HG03064 (cell line): ENCODE measurements around the gene PAX5.

Source experiments
- ATAC-seq: cut with Tn5 transposase; IDR thresholded peaks from one replicate; pipeline ENCODE4 v1.9.1; 2021; ENCODE audit warnings: low read depth; ENCODE audit not compliant: unreplicated experiment

PAX5 gene

DNA sequence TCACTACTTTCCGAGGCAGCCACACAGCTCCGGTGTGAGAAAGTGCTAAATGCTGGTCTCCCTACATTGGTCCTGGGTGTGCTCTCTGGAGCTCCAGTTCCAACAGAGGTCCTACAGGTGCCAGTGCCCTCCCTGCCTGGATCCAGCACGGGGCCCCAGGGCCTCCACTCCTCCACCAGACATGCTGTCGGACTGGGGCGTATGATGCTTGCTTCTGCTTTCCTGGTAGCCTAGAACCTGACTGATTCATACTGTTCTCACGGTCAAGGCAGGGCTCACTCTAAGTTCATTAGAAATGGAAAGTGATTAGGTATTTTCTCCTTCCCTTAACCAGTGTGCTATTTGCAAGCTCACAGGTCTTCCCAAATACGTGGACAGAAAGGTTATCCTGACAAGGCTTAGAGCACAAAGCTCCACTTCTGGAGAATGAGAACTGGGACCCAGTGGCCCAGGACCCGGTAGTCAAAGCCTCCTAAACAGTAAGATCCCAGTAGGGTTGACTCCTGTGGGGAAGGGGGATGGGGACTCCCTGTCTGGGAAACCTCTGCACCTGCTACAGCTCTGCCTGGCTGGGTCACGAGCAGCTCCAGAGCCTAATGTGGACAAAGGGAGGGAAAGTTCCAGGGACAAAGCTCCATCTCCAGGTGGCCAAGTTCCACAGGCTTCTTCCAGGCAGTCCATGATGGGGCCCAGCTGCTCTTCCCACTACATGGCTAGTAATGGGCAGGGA is 98.1 kb downstream of the PAX5 start:
- ATAC-seq, result peak; percentile 49

DNA sequence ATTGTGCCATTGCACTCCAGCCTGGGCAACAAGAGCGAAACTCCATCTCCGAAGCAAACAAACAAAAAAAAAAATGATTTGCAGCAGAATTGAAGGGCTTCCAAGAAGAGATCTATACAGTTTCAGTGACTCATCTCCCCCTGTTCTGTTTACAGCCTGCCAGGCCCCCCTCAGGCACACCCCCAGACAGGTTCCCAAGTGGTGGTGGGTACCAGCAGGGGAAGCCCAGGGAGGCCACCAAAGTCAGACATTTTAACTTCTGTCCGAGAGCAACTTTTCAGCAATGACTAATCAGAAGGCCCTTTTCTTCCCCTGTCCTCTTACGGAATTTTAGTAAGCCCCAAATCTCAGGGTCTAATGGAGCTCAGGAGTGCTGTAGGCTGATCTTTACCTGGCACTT is 98.7 kb downstream of the PAX5 start:
- ATAC-seq, result peak; percentile 10

DNA sequence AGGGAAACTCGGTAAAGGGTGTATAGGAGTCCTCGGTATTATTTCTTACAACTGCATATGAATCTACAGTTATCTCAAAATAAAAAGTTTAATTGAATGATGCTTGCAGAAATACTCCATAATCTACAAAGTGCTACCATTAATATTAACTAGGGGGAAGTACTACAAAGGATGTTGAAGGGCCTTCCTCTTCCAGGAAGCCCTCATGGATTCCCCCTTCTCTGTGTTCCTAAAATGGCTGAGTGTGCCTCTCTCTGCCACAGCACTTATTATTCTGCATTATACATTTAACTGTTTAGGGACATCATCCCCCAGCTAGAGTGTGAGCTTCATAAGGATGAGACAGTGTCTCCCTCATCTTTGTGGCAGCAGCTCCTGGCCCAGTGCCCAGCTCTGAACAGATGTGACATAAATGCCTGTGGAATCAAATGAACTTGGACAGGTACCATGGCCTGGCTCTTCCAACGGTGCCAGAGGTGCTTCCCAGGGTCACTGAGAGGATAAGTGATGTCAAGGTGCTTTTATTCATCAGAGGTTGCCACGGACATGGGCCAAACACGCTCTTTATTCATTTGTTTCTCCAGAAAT is 99.5 kb downstream of the PAX5 start:
- ATAC-seq, result no peak

DNA sequence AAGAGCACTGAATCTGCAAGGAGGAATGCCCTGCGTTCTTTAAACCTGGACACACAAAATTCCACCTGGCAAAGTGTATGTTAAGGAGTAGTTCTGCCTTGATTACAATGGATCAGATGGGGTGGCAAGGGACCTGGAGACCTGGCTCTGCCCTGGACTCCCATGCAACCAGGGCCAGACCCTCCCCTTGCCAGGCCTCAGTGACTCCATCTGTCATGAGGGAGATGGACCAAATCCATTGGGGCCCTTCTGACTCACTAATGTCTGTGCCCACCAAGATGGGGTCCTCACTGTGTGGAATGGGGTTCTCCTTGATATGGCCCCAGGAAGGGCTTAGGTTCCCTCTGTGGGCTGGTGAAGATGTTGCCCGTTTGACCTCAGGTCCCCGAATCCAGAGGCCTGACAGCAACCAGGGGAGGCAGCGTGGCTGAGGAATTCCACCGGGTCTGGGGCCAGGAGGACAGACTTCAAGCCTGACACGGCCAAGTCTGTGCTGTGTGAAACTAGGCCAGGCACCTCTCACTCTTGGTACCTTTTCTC is 100.3 kb downstream of the PAX5 start:
- no peak for ATAC-seq

DNA sequence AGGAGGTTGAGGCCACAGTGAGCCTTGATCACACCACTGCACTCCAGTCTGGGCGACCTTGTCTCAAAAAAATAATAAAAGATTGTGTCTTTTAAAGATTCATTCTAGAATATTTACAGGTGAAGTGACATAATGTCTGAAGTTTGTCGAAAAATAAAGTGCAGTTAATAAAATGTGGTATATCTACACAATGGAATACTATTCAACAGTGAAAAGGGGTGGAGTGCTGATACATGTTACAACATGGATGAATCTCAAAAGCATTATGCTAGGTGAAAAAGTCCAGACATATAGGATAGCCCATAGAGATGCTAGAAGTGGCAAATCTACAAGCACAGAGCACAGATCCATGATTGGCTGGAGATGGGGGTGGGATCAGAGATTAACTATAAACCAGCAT is 101.9 kb downstream of the PAX5 start:
- no peak for ATAC-seq

DNA sequence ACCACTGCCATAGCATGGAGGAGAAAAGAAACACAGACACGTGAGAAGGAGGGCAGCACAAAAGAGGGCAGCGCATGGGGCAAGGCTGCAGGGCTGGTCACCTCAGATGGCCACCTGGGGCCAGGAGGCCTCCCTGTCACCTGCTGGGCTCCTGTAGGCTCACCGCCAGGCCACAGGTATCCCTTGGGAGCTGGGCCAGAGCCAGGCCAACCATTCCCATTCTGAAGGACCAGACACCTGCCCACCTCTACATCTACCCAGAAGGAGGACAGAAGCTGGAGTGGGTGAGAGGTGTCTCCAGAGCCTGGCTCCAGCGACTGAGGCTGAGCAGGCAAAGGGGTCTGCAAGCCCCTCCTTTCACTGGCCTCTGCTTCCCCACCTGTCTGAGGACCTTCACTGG is 103.1 kb downstream of the PAX5 start:
- ATAC-seq, result no peak

DNA sequence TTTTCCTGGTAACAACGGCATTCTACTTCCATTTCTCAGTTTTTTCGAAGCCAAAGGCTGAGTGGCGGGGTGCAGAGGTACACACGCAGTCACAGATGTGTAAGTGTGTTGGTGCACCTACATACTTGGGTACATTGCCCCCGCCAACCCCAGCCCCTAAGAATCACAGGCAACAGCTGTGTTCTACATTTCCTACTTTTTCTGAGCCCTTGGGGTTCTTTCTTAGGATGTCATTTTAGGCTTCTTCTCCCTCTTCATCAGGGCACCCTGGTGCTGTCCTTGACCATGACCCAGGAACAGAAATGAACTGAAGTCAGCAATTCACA is 104.8 kb downstream of the PAX5 start:
- ATAC-seq, result no peak

DNA sequence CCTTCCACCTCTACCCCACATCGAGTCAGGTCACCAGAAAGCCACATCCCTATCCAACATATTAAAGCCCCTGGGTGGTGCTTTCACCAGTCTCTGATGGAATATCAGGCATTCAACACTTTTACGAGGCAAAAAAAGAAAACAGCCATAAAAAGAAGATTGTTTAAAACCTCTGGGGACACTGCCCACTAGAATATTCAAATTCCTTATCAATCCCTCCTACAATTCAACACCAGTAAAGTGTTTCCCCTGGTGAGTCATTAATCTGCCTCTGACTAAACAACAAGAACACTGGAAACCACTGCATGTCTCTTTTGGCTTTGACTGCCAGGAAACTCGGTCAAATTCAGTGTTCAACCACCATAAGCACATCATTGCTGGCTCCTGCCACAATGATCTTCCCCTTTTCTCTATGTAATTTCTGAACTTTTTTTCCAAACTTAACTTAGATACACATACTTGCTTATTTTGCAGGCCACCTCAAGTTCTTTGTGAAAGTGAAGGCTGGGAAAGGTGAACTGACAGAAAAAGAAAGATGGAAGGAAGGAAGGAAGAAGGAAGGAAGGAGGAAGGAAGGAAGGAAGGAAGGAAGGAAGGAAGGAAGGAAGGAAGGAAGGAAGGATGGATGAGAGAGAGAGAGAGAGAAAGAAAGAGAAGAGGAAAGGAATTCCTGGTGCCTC is 105.3 kb downstream of the PAX5 start:
- no peak for ATAC-seq

DNA sequence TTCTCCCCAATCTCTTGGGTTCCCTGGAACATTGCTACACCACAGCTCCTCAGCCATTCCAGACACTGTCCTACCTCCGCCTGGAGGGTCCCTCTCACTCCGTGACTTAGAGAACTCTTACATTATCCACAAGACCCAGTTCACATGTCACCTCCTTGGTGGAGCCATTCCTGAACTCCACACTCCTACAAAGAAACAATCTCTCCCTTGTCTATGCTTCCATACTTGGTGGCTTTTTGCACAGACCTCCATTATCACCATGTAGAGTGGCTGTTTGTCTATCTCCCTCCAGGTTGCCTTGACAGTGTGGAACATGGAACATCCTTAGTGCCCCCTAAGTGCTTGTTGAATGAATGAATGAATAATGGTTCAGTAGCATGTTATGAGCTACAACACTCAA is 105.9 kb downstream of the PAX5 start:
- ATAC-seq, result no peak

DNA sequence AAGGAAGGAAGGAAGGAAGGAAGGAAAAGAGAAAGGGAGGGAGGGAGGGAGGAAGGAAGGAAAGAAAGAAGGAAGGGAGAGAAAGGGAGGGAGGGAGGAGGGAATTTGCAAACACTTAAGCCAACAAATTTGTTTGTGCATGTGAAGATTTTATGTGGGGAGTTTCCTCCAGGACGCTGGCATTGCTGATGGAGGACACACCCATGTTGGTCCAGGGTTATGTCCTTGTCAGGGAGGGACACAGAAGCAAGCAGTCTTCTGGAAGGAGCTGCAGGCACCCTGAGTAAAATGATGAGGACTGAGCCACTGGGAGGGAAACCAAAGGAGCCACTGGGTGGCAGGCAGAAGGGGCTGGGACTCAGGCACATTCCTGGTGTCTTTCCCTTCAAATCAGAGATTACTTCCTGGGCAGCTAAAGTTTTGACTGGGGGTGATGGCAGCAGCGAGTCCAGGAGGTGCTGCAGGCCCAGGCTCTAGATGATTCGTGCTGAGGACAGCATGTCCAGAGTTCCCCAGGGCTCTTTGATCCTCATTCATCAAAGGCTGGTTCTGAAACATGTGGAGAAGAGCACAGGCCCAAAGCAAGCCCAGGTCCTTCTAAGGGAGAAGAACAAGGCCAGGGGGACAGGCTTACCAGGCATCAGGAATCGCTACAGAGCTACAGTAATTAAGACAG is 109.2 kb downstream of the PAX5 start:
- ATAC-seq, result no peak

DNA sequence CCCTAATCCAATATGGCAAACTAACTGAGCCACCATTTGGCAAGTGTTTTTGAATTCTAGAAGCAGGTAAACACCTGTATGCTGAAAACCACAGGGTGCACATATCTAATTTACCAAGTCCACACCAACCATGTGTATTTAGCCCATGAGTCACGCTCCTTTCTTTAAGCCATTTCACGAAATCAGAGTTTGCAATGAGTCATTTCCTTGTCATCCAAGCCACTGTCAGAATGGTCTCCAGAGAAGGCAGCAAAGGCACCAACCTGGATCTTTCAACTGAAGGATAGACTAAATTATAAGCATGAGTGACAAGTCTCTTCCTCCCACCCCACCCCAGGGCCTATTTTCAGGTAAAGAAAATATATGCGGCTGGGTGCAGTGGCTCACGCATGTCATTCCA is 110.0 kb downstream of the PAX5 start:
- no peak for ATAC-seq

DNA sequence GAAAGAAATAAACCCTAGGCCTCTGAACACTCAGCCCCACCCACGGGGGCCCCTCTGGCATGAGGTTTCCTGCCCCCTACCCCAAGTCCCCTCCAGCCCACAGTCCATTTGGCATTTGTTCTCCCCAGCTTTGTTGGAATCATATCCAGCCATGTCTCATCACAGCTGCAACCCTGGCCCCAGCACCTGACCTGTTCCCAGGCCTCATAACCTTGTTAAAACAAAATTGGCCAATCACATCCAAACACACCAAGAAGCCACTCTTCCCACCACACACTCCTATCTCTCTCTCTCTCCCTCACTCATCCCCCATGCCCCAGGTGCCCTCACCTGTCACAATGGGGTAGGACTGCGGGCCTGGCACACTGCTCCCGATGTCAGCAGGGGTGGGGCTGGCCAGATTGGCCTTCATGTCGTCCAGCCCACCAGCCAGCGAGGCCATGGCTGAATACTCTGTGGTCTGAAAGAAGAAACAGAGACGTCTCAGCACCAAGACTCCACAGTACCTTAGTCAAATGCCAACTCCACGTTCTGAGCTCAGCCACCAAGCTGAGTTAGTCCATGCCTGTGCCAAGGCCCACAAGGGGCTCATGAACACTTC is 110.9 kb downstream of the PAX5 start:
- no peak for ATAC-seq

DNA sequence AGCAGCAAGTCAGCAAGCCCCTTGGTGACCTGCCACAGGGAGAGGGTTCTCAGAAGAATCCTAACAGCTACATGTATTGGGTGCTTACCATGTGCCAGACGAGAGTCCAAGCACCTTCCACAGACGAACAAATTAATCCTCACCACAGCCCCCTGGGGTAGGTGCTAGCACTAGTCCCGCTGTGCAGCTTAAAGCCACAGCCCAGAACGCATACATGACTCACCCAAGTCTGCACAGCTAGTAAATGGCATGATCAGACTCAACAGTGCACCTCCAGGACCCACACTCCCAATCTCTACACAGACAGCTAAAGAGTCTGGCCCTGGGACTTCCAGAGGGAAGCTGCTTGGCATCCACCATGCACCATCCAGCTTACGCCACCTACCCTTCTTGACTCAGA is 111.5 kb downstream of the PAX5 start:
- ATAC-seq, result no peak

DNA sequence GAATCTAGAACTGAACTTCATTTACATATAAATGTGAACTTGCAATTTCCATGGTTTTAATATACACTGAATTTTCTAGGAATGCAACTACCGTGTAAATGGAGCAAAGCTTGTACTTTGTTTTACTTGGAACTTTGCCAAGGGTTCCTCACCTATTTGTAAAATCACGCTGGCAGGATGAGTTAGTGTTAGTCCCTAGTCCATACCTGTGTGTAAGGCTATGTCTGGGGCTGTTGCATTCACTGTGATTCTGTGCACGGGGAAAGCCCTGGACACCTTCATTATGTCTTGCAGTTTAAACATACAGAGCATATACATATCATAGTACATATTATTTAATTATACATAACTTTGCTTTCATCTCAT is 119.9 kb downstream of the PAX5 start:
- ATAC-seq, result no peak

DNA sequence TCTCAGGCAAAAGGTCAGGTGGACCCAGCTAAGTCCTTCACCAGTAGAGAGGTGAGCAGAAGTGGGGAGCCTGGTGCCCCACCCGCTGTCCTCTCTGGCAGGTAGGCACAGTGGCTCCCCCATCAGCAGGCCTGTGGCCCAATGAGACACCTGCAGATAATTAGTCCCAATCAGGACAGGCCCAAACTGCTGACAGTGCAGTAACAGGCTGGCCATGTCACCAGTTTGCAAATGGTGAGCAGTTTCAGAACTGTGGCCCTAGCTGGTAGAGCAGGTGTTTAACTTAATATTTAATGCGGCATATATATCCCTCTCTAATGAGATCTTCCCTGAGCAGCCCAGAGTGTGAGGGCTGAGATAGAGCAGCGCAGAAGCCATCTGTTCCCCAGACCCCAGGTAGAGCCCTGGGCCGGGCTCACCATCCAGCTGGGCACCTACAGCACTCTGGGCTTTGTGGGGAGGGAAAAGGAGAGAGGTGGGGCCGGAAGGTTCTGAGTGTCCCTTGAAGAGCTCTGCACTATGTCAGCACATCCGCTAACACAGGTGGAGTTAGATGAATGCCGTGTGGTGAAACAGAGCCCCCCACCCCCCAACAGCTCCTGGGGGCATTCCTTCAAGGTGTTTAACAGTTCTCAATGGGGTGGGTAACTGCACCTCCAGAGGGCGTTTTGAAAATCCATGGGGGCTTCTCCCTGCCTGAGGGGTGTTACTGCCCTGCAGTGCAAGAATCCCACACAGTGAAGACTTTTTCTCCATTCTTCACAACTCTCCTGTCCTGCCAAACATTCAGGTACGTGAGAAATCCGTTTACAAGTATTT is 120.5 kb downstream of the PAX5 start:
- no peak for ATAC-seq

DNA sequence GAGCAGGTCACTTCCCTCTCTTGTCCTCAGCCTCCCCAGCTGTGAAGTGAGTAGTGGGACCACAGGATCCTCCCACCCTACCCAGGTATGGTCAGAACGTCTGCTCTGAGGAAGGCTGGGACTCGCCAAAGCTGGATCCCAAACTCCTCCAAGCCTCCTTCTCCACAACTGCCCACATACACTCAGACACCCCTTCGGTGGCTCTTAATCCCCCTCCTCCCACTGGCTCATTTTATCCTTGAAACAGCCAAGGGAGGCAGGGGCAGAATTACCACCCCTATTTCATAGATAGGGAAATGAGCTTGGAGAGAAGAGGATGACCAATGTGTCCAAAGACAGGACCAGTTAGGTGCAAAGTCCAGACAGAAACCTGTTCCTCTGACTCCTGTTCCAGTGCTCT is 121.4 kb downstream of the PAX5 start:
- ATAC-seq, result no peak

DNA sequence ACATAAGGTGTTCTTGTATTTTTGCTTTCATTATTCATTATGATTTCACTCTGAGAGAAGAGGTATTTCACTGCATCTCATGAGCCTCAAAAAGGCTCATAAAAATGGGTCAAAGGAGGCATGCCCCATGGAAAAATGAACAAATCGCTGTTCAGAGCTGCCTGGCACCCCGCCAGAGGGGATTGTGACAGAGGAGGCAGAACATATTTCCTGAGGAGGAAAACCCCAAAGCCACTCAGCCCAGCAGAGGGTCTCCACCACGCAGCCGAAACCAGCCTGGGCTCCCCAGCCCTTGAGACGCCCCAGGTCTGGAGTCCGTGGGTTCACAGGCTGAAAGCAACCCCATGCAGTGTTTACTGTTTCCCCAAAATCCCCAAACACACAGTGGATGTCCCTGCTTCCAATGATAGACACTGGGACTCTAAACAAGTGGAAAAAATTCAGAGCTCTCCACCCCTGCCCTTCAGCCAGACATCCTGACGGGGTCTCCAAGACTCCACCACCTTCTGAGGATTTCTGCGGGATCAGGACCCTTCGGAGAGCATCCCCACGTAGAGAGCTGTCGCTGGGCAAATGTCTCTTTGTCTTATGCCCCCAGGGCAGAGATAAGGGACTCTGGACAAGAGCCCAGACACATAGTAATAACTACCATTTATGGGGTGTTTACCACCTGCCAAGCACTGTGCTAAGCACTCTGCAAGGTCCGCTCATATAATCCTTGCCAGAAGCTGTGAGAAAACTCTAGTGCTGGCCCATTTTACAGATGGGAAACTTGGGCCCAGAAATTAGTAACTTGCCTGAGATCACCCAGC is 122.3 kb downstream of the PAX5 start:
- ATAC-seq, result no peak

DNA sequence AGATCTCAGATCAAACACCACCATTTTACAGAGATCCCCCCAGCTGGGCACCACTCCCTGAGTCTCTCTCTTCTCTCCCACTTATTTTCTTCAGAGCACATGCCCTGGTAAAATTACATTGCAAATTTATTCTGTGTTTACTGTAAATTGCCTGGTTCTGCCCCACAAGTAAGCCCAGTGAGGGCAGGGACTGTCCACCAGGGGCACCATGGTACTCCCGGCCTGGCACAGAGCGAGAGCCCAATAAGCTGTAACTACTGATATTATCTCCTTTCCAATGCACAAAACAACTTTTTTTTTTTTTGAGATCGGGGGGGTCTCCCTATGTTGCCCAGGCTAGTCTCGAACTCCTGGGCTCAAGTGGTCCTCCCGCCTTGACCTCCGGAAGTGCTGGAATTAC is 123.0 kb downstream of the PAX5 start:
- ATAC-seq, result no peak

DNA sequence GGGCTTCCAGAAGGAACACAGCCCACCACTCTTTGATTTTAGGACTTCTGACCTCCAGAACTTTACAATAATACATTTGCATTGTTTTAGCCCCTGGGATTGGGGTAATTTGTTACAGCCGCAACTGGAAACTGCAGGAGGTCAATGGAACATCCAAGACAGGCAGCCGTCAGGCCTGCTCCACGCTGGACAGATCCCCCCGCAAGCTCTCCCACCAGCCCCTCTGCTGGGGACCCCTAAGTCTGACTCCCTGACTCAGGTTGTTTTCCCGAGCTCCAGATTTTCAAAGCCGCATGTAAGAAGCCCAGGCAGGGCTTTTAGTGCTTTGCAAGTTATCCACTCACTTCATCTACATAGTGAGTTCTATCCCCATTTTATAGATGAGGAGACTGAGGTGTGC is 127.6 kb downstream of the PAX5 start:
- no peak for ATAC-seq
